GM23338 (cell line): Measurements from ENCODE around the gene DBET.
"Not testable (repeated sequence)": the region's sequence is repeated elsewhere in the genome, so short reads cannot be mapped to it uniquely, and the experiment has no call there.

ENCODE experiments used
- CREB1 ChIP-seq: fragments of 250-450 bp; sonication (Bioruptor Pico); IDR thresholded peaks from 2 replicates; pipeline ENCODE4 v1.5.0; 2020; ENCODE audit warnings: low read depth, mild to moderate bottlenecking, moderate library complexity
- EZH2 ChIP-seq: fragments of 200-600 bp; sonication (generic); IDR thresholded peaks from one replicate; pipeline ENCODE4 v1.8.0; 2017; ENCODE audit warnings: antibody characterized with exemption, mild to moderate bottlenecking, low read depth; ENCODE audit not compliant: unreplicated experiment
- EZH2phosphoT487 ChIP-seq: fragments of 200-600 bp; sonication (generic); IDR thresholded peaks from one replicate; pipeline ENCODE4 v1.8.1; 2018; ENCODE audit warnings: antibody characterized with exemption; ENCODE audit not compliant: unreplicated experiment
- NANOG ChIP-seq: IDR thresholded peaks from 2 replicates; pipeline ENCODE4 v1.6.1; 2016; ENCODE audit warnings: antibody characterized with exemption, borderline replicate concordance
- POLR2AphosphoS5 ChIP-seq: IDR thresholded peaks from 2 replicates; pipeline ENCODE4 v1.6.1; 2016; ENCODE audit warnings: antibody characterized with exemption, low read depth
- ZNF114 ChIP-seq: fragments of 250-450 bp; sonication (Bioruptor Pico); IDR thresholded peaks from 2 replicates; pipeline ENCODE4 v1.5.0; 2020; ENCODE audit warnings: mild to moderate bottlenecking, moderate library complexity
- ZNF331 ChIP-seq: fragments of 250-450 bp; sonication (Bioruptor Pico); IDR thresholded peaks from 2 replicates; pipeline ENCODE4 v1.5.0; 2020; ENCODE audit warnings: low read depth, mild to moderate bottlenecking, moderate library complexity
- TF ChIP-seq, protein P1 (sequence below), 2 experiments: fragments of 200-600 bp in 1 of 2; sonication (generic) in 1 of 2; conservative IDR thresholded peaks; 2 replicates each; pipeline versions ENCODE4 v1.5.1 to v1.6.1; 2016 to 2017; ENCODE audit warnings: antibody characterized with exemption in 2 of 2, low read depth in 2 of 2, mild to moderate bottlenecking in 2 of 2, moderate library complexity in 1 of 2
- TF ChIP-seq, protein P2 (sequence below): IDR thresholded peaks from one replicate; pipeline ENCODE4 v1.6.1; 2018; ENCODE audit warnings: antibody characterized with exemption; ENCODE audit not compliant: unreplicated experiment

- not testable (repeated sequence) for TF ChIP-seq EZH2; CREB1 (CRISPR knock-in tag); ZNF114; POLR2AphosphoS5; EZH2phosphoT487; ZNF331 (CRISPR knock-in tag); NANOG
- TF ChIP-seq, protein P1, sequence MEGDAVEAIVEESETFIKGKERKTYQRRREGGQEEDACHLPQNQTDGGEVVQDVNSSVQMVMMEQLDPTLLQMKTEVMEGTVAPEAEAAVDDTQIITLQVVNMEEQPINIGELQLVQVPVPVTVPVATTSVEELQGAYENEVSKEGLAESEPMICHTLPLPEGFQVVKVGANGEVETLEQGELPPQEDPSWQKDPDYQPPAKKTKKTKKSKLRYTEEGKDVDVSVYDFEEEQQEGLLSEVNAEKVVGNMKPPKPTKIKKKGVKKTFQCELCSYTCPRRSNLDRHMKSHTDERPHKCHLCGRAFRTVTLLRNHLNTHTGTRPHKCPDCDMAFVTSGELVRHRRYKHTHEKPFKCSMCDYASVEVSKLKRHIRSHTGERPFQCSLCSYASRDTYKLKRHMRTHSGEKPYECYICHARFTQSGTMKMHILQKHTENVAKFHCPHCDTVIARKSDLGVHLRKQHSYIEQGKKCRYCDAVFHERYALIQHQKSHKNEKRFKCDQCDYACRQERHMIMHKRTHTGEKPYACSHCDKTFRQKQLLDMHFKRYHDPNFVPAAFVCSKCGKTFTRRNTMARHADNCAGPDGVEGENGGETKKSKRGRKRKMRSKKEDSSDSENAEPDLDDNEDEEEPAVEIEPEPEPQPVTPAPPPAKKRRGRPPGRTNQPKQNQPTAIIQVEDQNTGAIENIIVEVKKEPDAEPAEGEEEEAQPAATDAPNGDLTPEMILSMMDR (conservative IDR thresholded peaks at IDR 0.05; ENCODE audit: low read depth in 2 of 2): not testable (repeated sequence)
- TF ChIP-seq, protein P2, sequence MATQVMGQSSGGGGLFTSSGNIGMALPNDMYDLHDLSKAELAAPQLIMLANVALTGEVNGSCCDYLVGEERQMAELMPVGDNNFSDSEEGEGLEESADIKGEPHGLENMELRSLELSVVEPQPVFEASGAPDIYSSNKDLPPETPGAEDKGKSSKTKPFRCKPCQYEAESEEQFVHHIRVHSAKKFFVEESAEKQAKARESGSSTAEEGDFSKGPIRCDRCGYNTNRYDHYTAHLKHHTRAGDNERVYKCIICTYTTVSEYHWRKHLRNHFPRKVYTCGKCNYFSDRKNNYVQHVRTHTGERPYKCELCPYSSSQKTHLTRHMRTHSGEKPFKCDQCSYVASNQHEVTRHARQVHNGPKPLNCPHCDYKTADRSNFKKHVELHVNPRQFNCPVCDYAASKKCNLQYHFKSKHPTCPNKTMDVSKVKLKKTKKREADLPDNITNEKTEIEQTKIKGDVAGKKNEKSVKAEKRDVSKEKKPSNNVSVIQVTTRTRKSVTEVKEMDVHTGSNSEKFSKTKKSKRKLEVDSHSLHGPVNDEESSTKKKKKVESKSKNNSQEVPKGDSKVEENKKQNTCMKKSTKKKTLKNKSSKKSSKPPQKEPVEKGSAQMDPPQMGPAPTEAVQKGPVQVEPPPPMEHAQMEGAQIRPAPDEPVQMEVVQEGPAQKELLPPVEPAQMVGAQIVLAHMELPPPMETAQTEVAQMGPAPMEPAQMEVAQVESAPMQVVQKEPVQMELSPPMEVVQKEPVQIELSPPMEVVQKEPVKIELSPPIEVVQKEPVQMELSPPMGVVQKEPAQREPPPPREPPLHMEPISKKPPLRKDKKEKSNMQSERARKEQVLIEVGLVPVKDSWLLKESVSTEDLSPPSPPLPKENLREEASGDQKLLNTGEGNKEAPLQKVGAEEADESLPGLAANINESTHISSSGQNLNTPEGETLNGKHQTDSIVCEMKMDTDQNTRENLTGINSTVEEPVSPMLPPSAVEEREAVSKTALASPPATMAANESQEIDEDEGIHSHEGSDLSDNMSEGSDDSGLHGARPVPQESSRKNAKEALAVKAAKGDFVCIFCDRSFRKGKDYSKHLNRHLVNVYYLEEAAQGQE: not testable (repeated sequence)
Observed at GRCh38 chr4:190110033-190110432, 45.7 kb downstream of the DBET start.
